ENCODE data around the gene BIRC6. TPM values are rescaled to one million over a fixed set of nuclear protein-coding genes. Genes with fewer than 3 reads are reported as not detected.

The BIRC6 gene
- polyA plus RNA-seq, 3 donors = 11.5 to 32.6 (median 12.9) TPM

GRCh38 chr2:32425719-32426141, 68.9 kb downstream of the BIRC6 start:
- peaks cover 21 to 41% of the 10 kb centered on the region in 2 donors for H3K36me3 Mint-ChIP-seq
- no peak for TF ChIP-seq CTCF (IDR thresholded peaks at IDR 0.05)
- peaks cover 19 to 41% of the 10 kb centered on the region in 2 donors for H3K36me3 ChIP-seq (replicated peaks in 1 of 2; ENCODE audit: control insufficient read depth in 1 of 2, insufficient read depth in 2 of 2, low read length in 2 of 2)
- no peak overlapping the region for H3K4me3 Mint-ChIP-seq
- no peak overlapping the region for H2AFZ ChIP-seq (ENCODE audit: insufficient read depth, low read depth, low read length, poor library complexity, severe bottlenecking)
- H3K27me3 Mint-ChIP-seq (ENCODE audit: low read depth in 3 of 3) = no peaks in the 10 kb centered on the region
- intact Hi-C loops (cut with micrococcal nuclease) = no loop called here
- no peaks in the 10 kb centered on the region for H3K9me3 Mint-ChIP-seq
- no peaks in the 10 kb centered on the region for H3K9me3 ChIP-seq (replicated peaks in 1 of 2; ENCODE audit: control insufficient read depth in 1 of 2, insufficient read depth in 1 of 2, low read length in 2 of 2)
- no peak overlapping the region for H3K9ac ChIP-seq (ENCODE audit: insufficient read depth, low read length, poor library complexity, severe bottlenecking)
- peaks cover 2% of the 10 kb centered on the region for H3K4me1 Mint-ChIP-seq
- H3K27ac Mint-ChIP-seq = peak overlapping the region in 5 of 7 donors; percentile 7 to 73 (median 57)
- H3K4me2 ChIP-seq (replicated peaks; ENCODE audit: extremely low read depth, low read length, poor library complexity, severe bottlenecking) = no peak overlapping the region
- H3K4me3 ChIP-seq (replicated peaks in 1 of 3; ENCODE audit: low read depth in 2 of 3, low read length in 3 of 3) = no peak overlapping the region
- no peaks in the 10 kb centered on the region for H3K4me1 ChIP-seq (ENCODE audit: control insufficient read depth in 1 of 2, insufficient read depth in 2 of 2, low read length in 2 of 2)
- H3K79me2 ChIP-seq (ENCODE audit: insufficient read depth, low read length) = peaks cover 89% of the 10 kb centered on the region
- DNase-seq = no peak
- H4K20me1 ChIP-seq (ENCODE audit: insufficient read depth, low read length) = peaks cover 96% of the 10 kb centered on the region
- no peak overlapping the region for H3K27ac ChIP-seq (ENCODE audit: low read depth in 1 of 2, low read length in 2 of 2)
- H3K27me3 ChIP-seq (ENCODE audit: control insufficient read depth in 2 of 2, insufficient read depth in 2 of 2, low read length in 2 of 2) = no peaks in the 10 kb centered on the region
- WGBS (ENCODE audit: insufficient coverage) = no CpG with 5 or more reads among the region's 2 CpGs

GRCh38 chr2:32427672-32428610, 71.1 kb downstream of the BIRC6 start:
- no peaks in the 10 kb centered on the region for H3K27me3 Mint-ChIP-seq (ENCODE audit: low read depth in 3 of 3)
- no peaks in the 10 kb centered on the region for H3K9me3 Mint-ChIP-seq
- no peak for DNase-seq
- H3K36me3 Mint-ChIP-seq = peaks cover 35 to 49% of the 10 kb centered on the region in 2 donors
- no peak overlapping the region for H3K4me3 Mint-ChIP-seq
- Histone ChIP-seq H4K20me1 (ENCODE audit: insufficient read depth, low read length) (peaks cover 93% of the 10 kb centered on the region), H3K9me3 (replicated peaks in 1 of 2; ENCODE audit: control insufficient read depth in 1 of 2, insufficient read depth in 1 of 2, low read length in 2 of 2) (no peaks in the 10 kb centered on the region), H3K27ac (ENCODE audit: low read depth in 1 of 2, low read length in 2 of 2) (peak overlapping the region in 1 of 2 donors; percentile 7), H2AFZ (ENCODE audit: insufficient read depth, low read depth, low read length, poor library complexity, severe bottlenecking) (no peak overlapping the region), H3K27me3 (ENCODE audit: control insufficient read depth in 2 of 2, insufficient read depth in 2 of 2, low read length in 2 of 2) (no peaks in the 10 kb centered on the region), H3K9ac (ENCODE audit: insufficient read depth, low read length, poor library complexity, severe bottlenecking) (no peak overlapping the region), H3K36me3 (replicated peaks in 1 of 2; ENCODE audit: control insufficient read depth in 1 of 2, insufficient read depth in 2 of 2, low read length in 2 of 2) (peaks cover 31 to 63% of the 10 kb centered on the region in 2 donors), H3K4me3 (replicated peaks in 1 of 3; ENCODE audit: low read depth in 2 of 3, low read length in 3 of 3) (no peak overlapping the region), H3K4me2 (replicated peaks; ENCODE audit: extremely low read depth, low read length, poor library complexity, severe bottlenecking) (no peak overlapping the region), H3K4me1 (ENCODE audit: control insufficient read depth in 1 of 2, insufficient read depth in 2 of 2, low read length in 2 of 2) (no peaks in the 10 kb centered on the region), H3K79me2 (ENCODE audit: insufficient read depth, low read length) (peaks cover 74% of the 10 kb centered on the region)
- no peak for TF ChIP-seq CTCF (IDR thresholded peaks at IDR 0.05)
- H3K27ac Mint-ChIP-seq = peak overlapping the region in 2 of 7 donors; percentile 12 to 20
- H3K4me1 Mint-ChIP-seq = no peaks in the 10 kb centered on the region
- intact Hi-C loops (cut with micrococcal nuclease) = no loop called here
- no CpG with 5 or more reads among the region's 6 CpGs for WGBS (ENCODE audit: insufficient coverage)
